OCI-LY7 (cell line): ENCODE results near the gene CPA3.

Source experiments
- CTCF ChIP-seq: fragments of 200-600 bp; sonication (generic); conservative IDR thresholded peaks from 2 replicates; pipeline ENCODE4 v1.5.1; 2014; ENCODE audit warnings: mild to moderate bottlenecking, antibody characterized with exemption, low read length, moderate library complexity, mixed read lengths
- EZH2phosphoT487 ChIP-seq: fragments of 200-600 bp; sonication (generic); IDR thresholded peaks from 2 replicates; pipeline ENCODE4 v1.6.1; 2018; ENCODE audit warnings: low read depth, borderline replicate concordance, mild to moderate bottlenecking, mixed run types, antibody characterized with exemption, low read length, moderate library complexity, mixed read lengths

GRCh38 chr3:148873977-148874376, 8.9 kb downstream of the CPA3 start:
- TF ChIP-seq CTCF (no peak), EZH2phosphoT487 (no peak)
